ENCODE data around the gene NEUROG2.

The NEUROG2 gene

GRCh38 chr4:112521123-112522023 lies 5.4 kb upstream of the NEUROG2 start:
- DNase-seq (ENCODE audit: low read depth), result no peak

GRCh38 chr4:112520598-112521122 lies 4.7 kb upstream of the NEUROG2 start:
- DNase-seq (ENCODE audit: low read depth), result no peak

- no peak for DNase-seq (ENCODE audit: low read depth)
These were observed 4.0 kb upstream of the NEUROG2 start for GRCh38 chr4:112519689-112520597.

GRCh38 chr4:112518675-112519074 lies 2.7 kb upstream of the NEUROG2 start:
- no peak for DNase-seq (ENCODE audit: low read depth)

GRCh38 chr4:112517911-112518310 lies 1.9 kb upstream of the NEUROG2 start:
- DNase-seq (ENCODE audit: low read depth), result no peak

- DNase-seq (ENCODE audit: low read depth), result no peak
These were observed 1.2 kb upstream of the NEUROG2 start for GRCh38 chr4:112517067-112517634.

- no peak for DNase-seq (ENCODE audit: low read depth)
These were observed 589 bp upstream of the NEUROG2 start for GRCh38 chr4:112516471-112517066.

GRCh38 chr4:112515198-112516065 lies 548 bp downstream of the NEUROG2 start:
- no peak for DNase-seq (ENCODE audit: low read depth)

- no peak for DNase-seq (ENCODE audit: low read depth)
These were observed 1.3 kb downstream of the NEUROG2 start for GRCh38 chr4:112514647-112515197.

GRCh38 chr4:112513971-112514646 lies 1.9 kb downstream of the NEUROG2 start:
- DNase-seq (ENCODE audit: low read depth), result no peak

GRCh38 chr4:112511803-112512118 lies 4.2 kb downstream of the NEUROG2 start:
- DNase-seq (ENCODE audit: low read depth), result no peak

GRCh38 chr4:112511093-112511802 lies 4.7 kb downstream of the NEUROG2 start:
- no peak for DNase-seq (ENCODE audit: low read depth)

- DNase-seq (ENCODE audit: low read depth), result no peak
These were observed 5.5 kb downstream of the NEUROG2 start for GRCh38 chr4:112510291-112511092.

GRCh38 chr4:112509243-112510141 lies 6.5 kb downstream of the NEUROG2 start:
- DNase-seq (ENCODE audit: low read depth), result no peak

GRCh38 chr4:112508356-112508755 lies 7.6 kb downstream of the NEUROG2 start:
- DNase-seq (ENCODE audit: low read depth), result no peak

- DNase-seq (ENCODE audit: low read depth), result no peak
These were observed 11.2 kb downstream of the NEUROG2 start for GRCh38 chr4:112504807-112505206.

GRCh38 chr4:112502871-112503270 lies 13.1 kb downstream of the NEUROG2 start:
- DNase-seq (ENCODE audit: low read depth), result no peak

GRCh38 chr4:112492321-112492720 lies 23.7 kb downstream of the NEUROG2 start:
- no peak for DNase-seq (ENCODE audit: low read depth)

Measured in non-pigmented ciliary epithelial cell (primary cell).